Stimulated activated CD8-positive, alpha-beta memory T cell treated with anti-CD3 and anti-CD28 coated beads, Interleukin-15, amount 100 ng/mL, for 4 hours (primary cell): ENCODE results near the gene RHBDD1.
"Not testable (repeated sequence)": the region's sequence is repeated elsewhere in the genome, so short reads cannot be mapped to it uniquely, and the experiment has no call there.

Experiments
- DNase-seq, 2 donors: peaks; one replicate each; pipeline ENCODE4 v3.0.0-alpha.2; 2020; ENCODE audit warnings: low read depth in 2 of 2

RHBDD1 gene

DNA sequence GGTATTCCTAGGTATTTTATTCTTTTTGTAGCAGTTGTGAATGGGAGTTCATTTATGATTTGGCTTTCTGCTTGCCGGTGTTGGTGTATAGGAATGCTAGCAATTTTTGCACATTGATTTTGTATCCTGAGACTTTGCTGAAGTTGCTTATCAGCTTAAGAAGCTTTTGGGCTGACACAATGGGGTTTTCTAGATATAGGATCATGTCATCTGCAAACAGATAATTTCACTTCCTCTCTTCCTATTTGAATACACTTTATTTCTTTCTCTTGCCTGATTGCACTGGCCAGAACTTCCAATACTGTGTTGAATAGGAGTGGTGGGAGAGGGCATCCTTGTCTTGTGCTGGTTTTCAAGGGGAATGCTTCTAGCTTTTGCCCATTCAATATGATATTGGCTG lies 7.1 kb downstream of the RHBDD1 start:
- not testable (repeated sequence) for DNase-seq

DNA sequence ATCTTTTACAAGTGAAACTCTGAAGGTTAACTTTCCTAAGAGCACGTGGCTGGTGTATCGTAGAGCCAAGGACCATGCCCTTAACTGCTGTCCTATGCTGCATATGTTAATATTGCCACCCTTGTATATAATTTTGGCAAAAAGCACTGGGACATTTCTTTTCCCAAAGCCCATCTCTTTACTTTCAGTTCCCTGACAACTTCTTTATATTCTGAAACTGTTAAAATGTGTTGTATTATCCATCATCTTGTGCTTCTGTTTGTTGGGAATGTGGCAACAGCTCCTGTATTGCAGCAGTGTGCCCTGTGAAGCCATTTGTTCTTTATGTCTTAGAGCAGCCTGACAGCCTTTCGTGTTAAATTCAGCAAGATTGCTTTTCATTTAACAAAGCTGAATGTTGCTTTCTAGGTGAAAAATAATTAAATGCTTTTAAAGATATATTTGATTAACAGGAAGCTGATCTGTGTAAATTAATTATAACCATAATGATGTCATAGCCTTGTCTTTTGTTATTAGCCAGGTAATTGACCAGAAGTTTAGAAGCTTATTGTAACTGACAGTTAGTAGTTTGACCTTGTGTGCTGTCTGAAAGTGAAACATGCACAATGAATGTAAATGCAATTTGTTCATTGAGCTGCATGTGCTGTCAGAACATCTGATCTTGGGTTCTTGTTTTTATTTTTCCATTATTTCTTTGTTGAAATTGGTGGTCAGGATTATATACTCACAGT lies 9.7 kb downstream of the RHBDD1 start:
- DNase-seq: no peak

DNA sequence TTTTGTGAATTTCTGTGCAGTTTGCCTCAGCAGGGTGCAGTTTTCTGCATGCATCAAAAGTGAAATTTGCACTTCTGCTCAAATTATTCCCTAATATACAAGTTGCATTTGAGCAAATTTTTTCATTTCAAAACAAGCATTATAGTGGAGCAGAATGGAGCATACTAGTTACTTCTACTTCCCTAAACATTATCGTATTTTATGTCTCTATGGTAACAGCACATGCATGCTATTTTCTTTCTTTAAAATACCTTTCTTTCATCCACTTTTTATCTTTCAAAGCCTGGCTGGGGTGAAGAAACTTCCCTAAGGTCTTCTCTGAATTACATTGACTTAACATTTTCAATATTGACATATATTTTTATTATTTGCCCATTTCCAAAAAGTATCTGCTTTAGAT lies 11.2 kb downstream of the RHBDD1 start:
- no peak for DNase-seq

DNA sequence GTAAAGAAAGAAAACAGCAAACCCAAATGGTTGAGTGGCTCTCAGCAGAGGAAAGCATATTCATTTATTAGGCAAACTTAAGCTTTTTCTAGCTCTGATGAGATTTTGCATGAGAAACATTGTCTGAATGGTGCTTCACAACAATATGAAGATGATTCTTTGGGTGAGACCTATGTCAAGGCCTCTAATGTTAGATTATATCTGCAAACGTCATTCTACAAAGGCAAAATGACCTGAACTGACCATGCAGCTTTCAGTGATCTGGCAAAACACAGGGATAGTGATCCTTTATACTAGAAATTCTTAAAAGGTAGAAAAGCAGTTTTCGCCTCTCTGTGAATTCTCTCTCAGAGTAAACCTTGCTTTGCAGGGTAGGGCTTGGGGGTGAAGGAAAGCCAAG lies 11.7 kb downstream of the RHBDD1 start:
- no peak for DNase-seq

DNA sequence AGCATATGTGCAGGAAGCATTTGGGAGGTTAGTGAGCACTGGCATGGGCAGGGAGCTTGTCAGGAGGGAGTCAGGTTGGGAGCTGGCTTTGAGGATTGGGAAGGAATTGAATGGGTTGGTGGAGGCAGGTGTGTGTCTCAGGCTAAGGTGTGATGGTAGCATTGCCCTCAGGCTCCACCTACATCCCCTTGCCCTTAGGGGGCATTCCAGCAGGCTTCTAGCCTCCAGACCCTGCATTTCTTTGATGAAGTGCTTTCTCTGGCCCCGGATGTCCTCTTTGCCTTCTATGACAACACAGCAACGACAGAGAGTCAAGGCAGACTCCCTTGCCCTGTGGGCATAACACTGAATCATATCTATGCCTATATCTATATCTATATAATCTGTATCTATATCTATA lies 13.5 kb downstream of the RHBDD1 start:
- no peak for DNase-seq

DNA sequence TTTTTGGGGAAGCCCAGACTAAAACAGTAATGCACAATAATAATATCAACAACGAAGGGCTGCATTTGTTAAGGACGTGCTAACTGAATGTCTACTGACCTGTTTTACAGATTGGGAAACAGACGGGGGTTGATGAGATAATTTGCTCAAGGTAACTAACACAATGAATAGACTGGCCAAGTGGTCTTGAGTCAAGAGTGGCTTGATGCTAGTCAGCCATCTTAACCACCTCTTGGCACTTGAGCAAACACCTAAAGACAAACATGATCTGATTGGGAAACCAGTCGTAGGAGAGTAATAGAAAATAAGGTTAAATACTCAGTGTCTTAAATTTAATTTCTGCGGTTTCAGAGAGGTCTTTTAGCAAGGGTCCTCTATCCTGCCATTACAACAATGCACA lies 14.2 kb downstream of the RHBDD1 start:
- no peak for DNase-seq

DNA sequence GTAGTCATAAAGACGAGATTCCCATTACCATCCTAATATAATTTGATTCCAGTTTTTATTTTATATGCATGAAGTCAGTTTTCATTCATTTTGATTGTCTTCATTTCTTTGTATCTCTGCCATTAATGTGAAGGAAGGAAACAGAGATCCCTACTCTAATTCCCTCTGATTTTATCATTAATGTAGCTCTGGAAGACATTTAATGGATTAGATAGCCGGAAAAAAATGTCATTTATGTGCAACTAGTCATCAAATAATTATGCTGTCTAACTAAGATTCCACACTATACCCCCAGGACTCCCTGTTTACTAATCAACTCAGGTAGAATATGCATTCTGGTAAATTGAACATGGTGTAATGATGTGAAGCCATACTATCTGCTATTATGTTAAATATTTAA lies 19.9 kb downstream of the RHBDD1 start:
- DNase-seq: no peak

DNA sequence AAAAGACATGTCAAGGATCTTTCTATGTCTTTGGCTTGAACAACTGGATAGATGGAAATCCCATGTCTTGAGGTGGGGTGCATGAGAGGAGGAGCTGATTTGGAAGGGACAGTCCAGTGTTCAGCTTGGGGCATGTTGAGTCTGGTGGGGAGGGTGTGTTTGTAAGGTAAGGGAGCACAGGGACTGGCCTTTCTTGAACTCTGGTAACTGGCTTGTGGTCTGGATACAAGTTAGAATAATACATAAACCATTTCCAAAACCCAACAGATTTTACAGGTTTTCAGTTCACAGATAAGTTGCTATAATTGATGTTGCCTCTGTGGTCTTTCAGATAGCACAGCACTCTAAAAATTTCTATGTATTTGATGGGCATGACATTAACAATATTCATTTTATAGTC lies 24.2 kb downstream of the RHBDD1 start:
- DNase-seq: no peak

DNA sequence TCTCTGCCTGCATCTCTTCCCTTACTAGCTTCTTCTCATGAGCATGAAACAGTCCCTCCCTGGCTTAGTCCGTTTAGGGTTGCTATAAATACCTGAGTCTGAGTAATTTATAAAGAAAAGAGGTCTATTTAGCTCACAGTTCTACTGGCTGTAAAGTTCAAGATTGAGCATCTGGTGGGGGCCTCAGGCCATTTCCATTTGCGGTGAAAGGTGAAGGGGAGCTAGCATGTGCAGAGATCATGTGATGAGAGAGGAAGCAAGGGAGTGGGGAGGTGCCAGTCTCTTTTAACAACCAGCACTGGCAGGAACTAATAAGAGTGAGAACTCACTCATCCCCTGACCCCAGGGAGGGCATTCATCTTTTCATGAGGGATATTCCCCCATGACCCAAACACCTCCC lies 26.8 kb downstream of the RHBDD1 start:
- DNase-seq: no peak

DNA sequence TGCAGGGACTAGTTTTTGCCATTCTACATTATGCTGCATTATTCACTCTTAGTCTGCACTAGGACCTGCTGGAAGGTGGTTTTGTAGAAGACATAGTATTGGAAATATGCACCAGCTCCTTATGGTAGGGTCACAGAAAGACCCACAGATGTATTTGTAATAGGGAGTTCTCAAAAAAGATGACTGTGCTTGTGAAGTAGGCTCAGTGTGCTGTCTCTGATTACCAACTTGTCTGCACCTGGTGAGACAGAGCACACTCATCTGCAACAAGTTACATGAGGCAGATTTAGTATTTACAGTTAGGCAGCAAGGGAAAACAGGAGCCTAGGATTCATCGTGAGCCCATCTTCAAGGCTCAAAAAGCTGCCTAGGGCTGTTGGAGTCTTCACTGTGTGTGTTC lies 29.4 kb downstream of the RHBDD1 start:
- DNase-seq: no peak

DNA sequence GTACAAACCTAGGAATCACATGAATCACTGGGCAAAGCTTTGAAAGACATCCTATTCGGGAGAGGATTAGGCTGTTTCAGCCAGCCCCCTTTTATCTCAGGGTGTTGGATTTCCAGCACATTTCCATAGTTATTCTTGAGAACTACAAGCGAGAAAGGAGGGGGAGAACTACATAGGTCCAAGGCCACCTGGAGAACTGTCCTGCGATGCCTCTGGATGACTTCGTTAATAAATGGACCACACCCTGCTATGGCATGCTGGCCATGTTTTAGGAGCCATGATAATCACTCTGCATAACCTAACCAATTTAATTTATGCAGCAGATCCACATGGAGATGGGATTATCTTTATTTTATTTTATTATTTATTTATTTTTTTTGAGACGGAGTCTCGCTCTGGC lies 29.9 kb downstream of the RHBDD1 start:
- DNase-seq: no peak

DNA sequence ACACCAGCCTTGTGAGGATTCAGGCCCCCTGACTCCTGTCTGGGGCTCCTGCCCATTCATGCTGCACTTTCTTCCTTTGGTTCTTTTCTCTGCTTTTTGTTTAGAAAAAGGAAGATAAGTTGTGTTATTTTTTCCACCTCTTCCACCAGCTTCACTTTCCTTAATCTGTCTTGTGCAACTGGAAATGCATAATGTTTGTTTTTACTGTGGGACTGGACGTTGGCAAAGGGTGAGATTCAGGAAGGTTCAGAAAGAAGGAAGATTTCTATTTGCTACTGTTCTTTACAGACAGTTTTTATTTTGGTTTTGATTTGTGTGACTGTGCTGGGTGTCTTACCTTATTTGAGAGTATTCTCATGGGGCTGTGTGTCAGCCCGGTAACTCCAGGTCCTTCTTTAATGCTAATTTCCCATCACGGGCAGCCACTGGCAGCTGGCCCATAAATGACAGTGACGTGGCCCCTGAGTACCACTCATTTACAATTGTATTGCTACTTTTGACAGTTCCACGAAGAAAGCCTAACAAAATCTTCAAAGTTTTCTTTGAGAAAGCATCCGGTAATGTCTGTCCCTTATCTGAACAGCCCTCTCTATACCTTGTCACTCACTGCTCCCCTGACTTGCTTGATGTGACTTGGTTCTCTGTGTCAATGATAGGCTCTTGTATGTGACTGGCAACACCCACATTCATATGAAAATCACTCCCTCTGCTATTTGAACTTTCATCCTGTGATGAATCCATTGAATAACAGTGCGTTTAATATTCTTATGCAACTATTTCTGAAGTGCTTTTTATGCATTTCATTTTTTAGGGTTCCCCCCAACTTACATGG lies 32.7 kb downstream of the RHBDD1 start:
- DNase-seq: no peak

DNA sequence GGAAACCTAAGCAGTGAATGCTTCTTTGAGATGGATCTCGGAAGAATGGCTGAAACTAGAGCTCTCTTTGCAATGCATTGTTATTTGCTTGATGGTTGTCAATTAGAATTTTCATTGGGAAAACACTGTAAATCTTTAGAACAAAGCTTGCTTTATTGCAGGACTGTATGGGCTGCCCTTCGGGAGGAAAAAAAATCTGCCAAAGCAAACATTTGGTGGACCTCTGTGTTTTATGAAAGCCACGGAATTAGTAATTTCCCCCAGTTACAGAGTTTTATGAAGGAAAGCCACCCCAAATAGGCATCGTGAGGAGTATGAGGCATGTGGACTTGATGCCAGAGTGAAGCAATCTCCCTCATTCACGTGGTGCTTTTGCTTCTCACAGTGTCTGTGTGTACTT lies 33.5 kb downstream of the RHBDD1 start:
- DNase-seq: no peak

DNA sequence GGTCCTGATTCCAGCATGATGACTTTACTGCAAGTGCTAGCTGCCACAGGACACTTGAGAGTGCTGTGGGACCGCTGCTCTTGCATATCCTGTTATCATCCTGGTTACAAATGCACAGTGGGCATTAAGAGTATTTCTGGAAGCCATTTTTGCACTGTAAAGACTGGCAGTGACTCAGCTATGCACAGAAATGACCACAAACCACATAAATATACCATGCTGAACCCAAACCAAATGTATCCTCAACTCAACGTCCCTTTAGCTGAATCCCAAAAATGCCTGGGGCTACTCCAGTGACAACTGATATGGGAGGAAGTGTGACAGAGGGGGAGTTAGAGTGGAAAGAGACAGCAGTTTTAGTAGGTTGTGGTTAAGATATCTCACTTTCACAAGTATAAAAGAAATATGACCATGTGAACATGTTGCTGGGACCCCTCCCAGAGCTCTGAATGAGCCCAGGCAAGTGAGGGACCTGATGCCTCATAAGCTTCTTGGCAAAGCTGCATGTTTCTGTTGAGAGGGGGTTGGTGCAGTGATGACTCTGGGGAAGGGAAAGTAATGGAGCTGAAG lies 37.3 kb downstream of the RHBDD1 start:
- DNase-seq: no peak

DNA sequence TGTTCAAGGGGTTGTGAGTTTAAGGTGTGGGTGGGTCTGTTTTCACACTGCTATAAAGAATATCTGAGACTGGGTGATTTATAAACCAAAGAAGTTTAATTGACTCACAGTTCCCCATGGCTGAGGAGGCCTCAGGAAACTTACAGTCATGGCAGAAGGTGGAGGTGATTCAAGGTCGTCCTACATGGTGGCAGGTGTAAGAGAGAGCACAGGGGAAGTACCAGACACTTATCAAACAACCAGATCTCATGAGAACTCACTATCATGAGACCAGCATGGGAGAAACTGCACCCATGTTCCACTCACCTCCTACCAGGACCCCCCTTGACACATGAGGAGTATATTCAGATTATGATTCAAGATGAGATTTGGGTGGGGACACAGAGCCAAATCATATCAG lies 38.0 kb downstream of the RHBDD1 start:
- no peak for DNase-seq

DNA sequence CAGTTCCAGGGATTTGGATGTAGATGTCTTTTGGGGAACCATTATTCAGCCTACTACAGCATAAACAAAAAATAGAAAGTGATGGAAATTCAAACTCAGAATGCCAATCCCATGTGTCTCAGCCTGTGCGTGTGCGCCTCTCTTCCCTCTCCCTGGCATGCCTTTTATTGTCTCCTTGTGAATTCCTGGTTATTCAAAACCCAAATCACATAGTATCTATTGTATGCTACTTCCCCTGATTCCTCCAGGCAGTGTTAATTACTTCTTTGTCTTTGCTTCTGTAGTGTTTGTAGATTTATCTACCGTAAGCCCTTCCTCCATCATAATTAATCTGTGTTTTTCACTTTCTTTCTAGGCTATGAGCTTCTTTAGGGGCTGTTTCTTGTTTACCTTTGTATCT lies 38.9 kb downstream of the RHBDD1 start:
- DNase-seq: no peak

DNA sequence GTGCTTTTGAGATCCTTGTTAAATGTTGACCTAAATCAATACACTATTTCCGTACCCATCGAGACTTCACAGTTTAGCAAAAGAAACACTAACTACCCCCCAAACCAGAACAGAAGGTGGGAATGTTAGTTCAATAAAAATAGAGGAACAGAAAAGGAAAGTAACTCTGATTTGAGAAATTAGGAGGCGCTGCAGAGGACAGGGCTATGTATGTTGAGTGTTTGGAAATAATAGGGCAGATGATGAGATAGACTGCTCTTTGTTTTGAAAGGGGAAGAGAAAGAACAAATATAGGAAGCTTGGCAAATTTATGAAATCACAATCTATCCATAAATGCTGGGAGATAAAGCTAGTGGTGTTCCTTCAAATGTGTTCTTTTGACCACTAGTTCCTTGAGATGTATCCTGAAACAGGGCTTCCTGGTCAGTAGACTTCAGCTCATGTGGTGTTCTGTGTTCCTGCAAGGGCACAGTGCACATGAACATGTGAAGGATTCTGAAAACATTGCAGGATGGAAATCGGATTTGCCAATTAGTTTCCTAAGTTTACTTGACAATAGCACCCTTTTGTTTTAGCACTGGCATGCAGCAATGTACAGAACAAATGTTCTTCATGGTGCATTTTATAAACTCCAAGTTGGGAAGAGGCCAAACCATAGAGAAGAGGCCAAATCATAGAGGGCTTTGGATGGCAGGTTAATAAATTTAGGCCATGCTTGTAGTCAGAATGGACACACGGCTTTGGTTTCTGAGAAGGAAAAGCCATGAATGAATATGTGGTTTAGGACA lies 39.8 kb downstream of the RHBDD1 start:
- DNase-seq: no peak

DNA sequence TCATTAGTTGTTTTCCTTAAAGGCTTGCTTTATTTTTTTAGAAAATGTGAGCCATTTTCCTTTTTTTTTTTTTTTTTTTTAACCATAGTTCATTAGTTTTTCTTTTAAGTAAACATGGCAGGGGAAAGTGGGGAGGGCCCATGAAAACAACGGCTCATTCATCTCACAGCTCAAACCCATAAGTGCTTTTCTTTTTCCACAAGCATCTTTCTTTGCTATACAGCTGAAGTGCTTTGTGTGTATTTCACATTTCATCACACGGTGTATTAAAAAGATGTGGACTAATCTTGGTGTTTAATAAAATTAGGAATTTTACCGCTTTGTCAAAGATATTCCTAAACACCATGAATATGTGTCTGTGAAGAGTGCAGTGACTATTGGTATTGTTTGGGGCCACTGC lies 41.6 kb downstream of the RHBDD1 start:
- no peak for DNase-seq

DNA sequence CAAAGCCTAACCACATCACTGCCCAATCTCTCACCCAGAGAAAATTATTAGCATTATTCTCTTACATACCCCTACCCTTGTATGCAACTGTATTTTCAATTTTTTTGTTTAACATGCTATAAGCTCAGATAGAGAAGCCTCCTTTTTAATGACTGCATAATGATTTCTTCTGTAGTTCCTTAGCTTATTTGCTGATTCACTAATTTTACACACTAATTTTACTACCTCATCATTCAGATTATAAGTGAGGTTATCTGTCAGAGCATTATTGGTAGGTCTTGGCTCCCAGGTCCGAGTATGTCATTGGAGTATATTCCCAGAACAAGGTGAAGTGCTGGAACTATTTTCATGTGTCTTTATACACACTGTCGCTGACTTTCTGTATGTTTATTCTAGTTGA lies 45.4 kb downstream of the RHBDD1 start:
- DNase-seq: no peak

DNA sequence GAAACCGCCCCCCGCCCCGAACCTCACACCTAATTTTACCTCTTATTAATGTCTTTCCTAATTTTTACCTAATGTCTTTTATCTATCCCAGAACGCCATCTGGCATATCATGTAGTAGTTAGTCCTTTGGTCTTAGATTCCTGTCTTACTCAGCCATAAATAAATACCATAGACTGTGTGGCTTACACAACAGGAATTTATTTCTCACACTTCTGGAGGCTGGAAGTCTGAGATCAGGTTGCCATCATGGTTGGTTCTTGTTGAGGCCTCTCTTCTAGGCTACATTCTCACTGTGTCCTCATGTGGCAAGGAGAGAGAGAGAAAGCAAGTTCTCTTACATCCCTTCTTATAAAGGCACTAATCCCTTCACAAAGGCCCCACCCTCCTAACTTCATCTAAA lies 46.8 kb downstream of the RHBDD1 start:
- no peak for DNase-seq

DNA sequence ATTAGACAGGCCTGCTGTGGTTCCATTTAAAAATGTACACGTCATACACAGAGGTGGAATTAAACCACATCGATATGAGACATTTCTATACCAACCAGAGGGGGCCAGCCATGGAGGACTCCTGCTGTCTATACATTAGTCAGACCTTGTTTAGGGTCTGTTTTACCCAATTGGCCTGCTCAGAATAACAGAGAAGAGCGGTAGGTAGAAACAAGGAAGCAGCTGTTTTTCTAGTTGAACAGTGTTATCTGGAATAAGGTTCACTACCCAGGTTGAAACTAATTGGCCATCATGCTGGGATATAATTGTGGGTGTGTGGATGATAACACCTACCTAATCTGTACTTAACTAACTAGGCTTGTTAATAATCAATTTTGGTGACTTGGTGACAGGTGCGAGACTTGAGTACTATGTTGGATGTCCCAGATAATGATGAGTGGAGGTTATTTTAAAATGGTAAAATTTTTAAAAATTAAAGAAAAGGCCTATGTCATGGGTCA lies 47.5 kb downstream of the RHBDD1 start:
- DNase-seq: no peak

DNA sequence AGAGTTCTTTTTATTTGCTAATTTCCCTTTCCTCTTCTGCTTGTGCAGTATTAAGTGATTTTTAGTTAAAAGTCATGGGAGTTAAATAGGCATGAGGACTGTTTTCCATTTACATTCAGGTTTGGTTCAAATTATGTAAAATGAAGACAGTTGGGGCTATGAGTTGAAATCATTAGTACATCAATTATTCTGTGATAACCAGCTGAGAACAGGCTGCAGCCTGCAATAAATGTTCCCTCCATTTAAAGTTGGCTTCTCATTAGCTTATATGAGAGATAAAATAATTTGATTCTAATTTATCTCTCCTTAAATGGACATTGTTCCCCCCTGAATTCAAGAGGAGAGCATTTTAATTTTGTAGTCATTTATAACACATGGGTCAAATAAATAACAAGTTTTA lies 48.3 kb downstream of the RHBDD1 start:
- DNase-seq: no peak
